Ectodermal cell (in vitro differentiated cells): ENCODE measurements around the gene SHROOM3.

Experiments
- H3K27ac ChIP-seq: 2 replicates; pipeline ENCODE4 v1.7.0; 2013; ENCODE audit warnings: mild to moderate bottlenecking, low read depth, low read length; ENCODE audit not compliant: insufficient read depth, poor library complexity, severe bottlenecking
- H3K27me3 ChIP-seq: 2 replicates; pipeline ENCODE4 v1.7.0; 2013; ENCODE audit warnings: mild to moderate bottlenecking, low read length; ENCODE audit not compliant: insufficient read depth, control insufficient read depth, poor library complexity, severe bottlenecking
- H3K36me3 ChIP-seq: one replicate; pipeline ENCODE4 v1.7.0; 2013; ENCODE audit warnings: low read length; ENCODE audit not compliant: control insufficient read depth, insufficient read depth
- H3K4me1 ChIP-seq: one replicate; pipeline ENCODE4 v1.7.0; 2013; ENCODE audit warnings: low read length; ENCODE audit not compliant: control insufficient read depth, insufficient read depth
- H3K4me3 ChIP-seq: 2 replicates; pipeline ENCODE4 v1.7.0; 2013; ENCODE audit warnings: low read depth, low read length, control low read depth; ENCODE audit not compliant: insufficient read depth
- H3K9me3 ChIP-seq: 2 replicates; pipeline ENCODE4 v1.7.0; 2013; ENCODE audit warnings: mild to moderate bottlenecking, low read length, moderate library complexity; ENCODE audit not compliant: control insufficient read depth
- WGBS, 2 experiments: methylation state at CpG; one replicate each; pipeline ENCODE4 v1.1.7; 2013; ENCODE audit warnings: missing lambda C conversion rate in 2 of 2; 5-methylcytosine and 5-hydroxymethylcytosine counted together

SHROOM3 gene

GRCh38 chr4:76790377-76790776 lies 355.3 kb downstream of the SHROOM3 start:
- Histone ChIP-seq H3K27me3 (no peaks in the 10 kb centered on the region), H3K27ac (no peak overlapping the region), H3K4me1 (no peaks in the 10 kb centered on the region), H3K36me3 (peaks cover 6% of the 10 kb centered on the region), H3K4me3 (no peak overlapping the region), H3K9me3 (no peaks in the 10 kb centered on the region)
- 100% methylated on average over 1 of the region's 1 CpG; no CpG with 5 or more reads in 1 of the 2 experiments for WGBS, 2 experiments

DNA sequence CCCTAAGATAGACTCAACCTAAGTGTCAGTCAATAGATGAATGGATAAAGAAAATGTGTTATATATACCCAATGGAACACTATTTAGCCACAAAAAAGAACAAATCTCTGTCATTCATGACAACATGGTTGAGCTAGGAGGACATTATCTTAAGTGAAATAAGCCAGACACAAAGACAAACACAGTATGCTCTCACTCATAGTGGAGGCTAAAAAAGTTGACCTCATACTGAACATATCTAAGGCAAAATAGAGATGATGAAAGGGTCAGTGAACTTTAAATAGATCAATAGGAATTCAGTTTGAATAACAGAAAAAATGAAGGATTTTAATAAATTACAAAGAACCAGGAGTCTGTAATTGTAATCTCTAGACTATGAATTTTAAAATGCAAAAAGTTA lies 356.4 kb downstream of the SHROOM3 start:
- H3K27me3 ChIP-seq: no peaks in the 10 kb centered on the region
- peaks cover 4% of the 10 kb centered on the region for H3K36me3 ChIP-seq
- no peaks in the 10 kb centered on the region for H3K9me3 ChIP-seq
- H3K27ac ChIP-seq: no peak overlapping the region
- no peak overlapping the region for H3K4me3 ChIP-seq
- H3K4me1 ChIP-seq: no peaks in the 10 kb centered on the region

- H3K36me3 ChIP-seq: no peaks in the 10 kb centered on the region
- no peak overlapping the region for H3K27ac ChIP-seq
- no peaks in the 10 kb centered on the region for H3K27me3 ChIP-seq
- H3K4me3 ChIP-seq: no peak overlapping the region
- H3K9me3 ChIP-seq: no peaks in the 10 kb centered on the region
- H3K4me1 ChIP-seq: no peaks in the 10 kb centered on the region
Observed at GRCh38 chr4:76792418-76792817, 357.4 kb downstream of the SHROOM3 start.

GRCh38 chr4:76795243-76795642 lies 360.2 kb downstream of the SHROOM3 start:
- Histone ChIP-seq H3K9me3 (no peaks in the 10 kb centered on the region), H3K27me3 (no peaks in the 10 kb centered on the region), H3K27ac (no peak overlapping the region), H3K4me1 (no peaks in the 10 kb centered on the region), H3K4me3 (no peak overlapping the region), H3K36me3 (no peaks in the 10 kb centered on the region)

DNA sequence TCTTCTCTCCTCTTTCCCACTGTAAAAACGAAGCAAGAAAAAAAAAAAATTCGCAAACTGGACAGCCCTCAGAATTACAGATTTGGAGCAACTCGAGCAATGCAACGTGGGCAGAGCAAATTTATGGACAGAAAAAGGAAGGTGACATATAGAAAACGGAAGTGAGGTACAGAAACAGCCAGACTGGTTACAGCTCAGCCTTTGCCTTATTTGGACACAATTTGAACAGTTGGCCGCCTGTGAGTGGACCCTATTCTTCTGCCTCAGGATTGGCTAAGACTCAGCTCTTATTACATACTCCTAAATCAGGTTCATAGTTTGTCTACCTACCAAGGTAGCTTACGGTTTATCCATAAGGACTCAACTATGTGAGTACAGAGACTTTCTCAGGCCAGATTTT lies 364.1 kb downstream of the SHROOM3 start:
- Histone ChIP-seq H3K36me3 (no peaks in the 10 kb centered on the region), H3K27me3 (peaks cover 15% of the 10 kb centered on the region), H3K27ac (no peak overlapping the region), H3K9me3 (no peaks in the 10 kb centered on the region), H3K4me3 (no peak overlapping the region), H3K4me1 (peaks cover 22% of the 10 kb centered on the region)
- WGBS, 2 experiments: 79 to 80% methylated on average over 7 of the region's 7 CpGs

GRCh38 chr4:76799718-76800117 lies 364.7 kb downstream of the SHROOM3 start:
- peaks cover 15% of the 10 kb centered on the region for H3K27me3 ChIP-seq
- no peak overlapping the region for H3K4me3 ChIP-seq
- H3K36me3 ChIP-seq: no peaks in the 10 kb centered on the region
- H3K4me1 ChIP-seq: peaks cover 26% of the 10 kb centered on the region
- no peak overlapping the region for H3K27ac ChIP-seq
- H3K9me3 ChIP-seq: no peaks in the 10 kb centered on the region

DNA sequence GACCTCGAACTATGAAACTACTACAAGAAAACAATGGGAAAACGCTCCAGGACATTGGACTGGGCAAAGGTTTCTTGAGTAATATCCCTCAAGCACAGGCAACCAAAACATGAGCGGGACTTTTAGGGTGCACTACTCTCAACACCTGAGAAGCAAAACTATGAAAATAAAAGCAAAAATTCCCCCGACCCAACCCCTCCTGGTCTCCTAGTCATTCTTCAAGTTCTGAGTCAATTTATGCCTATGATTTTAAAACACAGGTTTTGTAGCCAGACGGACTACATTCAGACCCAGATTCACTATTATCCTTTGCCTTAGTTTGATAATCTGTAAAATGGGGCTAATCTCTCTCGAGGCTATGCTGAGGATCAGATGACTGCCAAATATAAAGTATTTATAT lies 365.9 kb downstream of the SHROOM3 start:
- Histone ChIP-seq H3K4me1 (peaks cover 26% of the 10 kb centered on the region), H3K27me3 (peaks cover 15% of the 10 kb centered on the region), H3K4me3 (no peak overlapping the region), H3K27ac (no peak overlapping the region), H3K36me3 (no peaks in the 10 kb centered on the region), H3K9me3 (no peaks in the 10 kb centered on the region)
- WGBS, 2 experiments: 90 to 92% methylated on average over 5 to 6 of the region's 6 CpGs

DNA sequence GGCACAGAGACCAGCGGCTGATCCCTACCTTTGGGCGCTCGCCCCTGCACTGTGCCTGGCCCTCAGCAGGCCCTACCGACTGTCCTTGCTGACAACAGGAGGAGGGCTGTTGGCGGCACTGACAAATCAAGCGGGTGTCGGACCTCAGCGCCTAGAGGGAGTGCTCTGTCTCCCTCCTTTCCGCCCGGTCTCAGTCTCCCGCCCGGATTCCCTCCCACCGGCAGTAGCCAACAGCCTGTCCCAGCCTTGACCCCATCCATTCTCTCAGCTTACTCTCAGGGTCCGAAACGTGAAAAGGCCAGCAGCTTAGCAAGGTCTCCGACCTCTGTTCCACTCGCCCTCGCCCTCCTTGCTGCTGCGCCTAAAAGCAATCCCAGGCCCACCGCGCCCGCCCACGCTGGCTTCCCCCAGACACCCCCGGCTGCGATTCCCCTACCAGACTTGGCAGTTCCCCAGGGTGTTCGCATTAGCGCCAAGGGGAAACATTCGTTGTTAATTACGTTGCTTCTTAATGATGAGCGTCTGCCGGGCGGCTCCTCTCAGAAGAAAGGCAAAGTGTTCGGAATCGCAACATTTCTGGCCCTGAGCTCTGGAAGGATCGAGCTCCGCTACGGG lies 366.7 kb downstream of the SHROOM3 start:
- H3K4me3 ChIP-seq: no peak overlapping the region
- peaks cover 26% of the 10 kb centered on the region for H3K4me1 ChIP-seq
- peak overlapping the region; percentile 74 for H3K27ac ChIP-seq
- no peaks in the 10 kb centered on the region for H3K9me3 ChIP-seq
- H3K27me3 ChIP-seq: peaks cover 15% of the 10 kb centered on the region
- no peaks in the 10 kb centered on the region for H3K36me3 ChIP-seq
- 42 to 52% methylated on average over 37 of the region's 37 CpGs for WGBS, 2 experiments

GRCh38 chr4:76802236-76803021 lies 367.4 kb downstream of the SHROOM3 start:
- peak overlapping the region; percentile 4 for H3K4me3 ChIP-seq
- peak overlapping the region; percentile 74 for H3K27ac ChIP-seq
- 39 to 52% methylated on average over 16 to 20 of the region's 20 CpGs for WGBS, 2 experiments

DNA sequence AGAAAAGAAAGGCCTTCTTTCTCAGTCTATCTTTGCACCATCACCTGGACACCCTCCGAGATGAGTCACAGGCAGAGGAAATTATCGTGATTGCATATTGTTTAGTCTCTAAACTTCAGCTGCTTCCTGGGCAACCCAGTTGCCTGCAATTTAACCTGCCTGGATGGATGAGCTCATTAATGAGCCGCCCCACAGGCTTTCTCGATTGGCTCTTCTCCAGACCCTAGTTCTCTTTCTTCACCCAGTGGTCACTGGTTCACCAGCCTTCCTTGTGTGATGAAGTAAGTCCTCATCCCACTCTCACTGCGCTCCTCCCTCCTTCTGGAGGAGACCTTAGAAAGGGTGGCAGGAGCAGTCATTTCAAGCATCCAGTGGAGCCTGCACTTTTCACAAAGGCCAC lies 368.5 kb downstream of the SHROOM3 start:
- Histone ChIP-seq H3K27me3 (peaks cover 15% of the 10 kb centered on the region), H3K36me3 (no peaks in the 10 kb centered on the region), H3K4me1 (peaks cover 26% of the 10 kb centered on the region), H3K4me3 (no peak overlapping the region), H3K9me3 (no peaks in the 10 kb centered on the region), H3K27ac (no peak overlapping the region)
- 94 to 95% methylated on average over 5 of the region's 5 CpGs for WGBS, 2 experiments

More at GRCh38 chr4:76802236-76803021, 367.4 kb downstream of the SHROOM3 start:
- peaks cover 15% of the 10 kb centered on the region for H3K27me3 ChIP-seq
- no peaks in the 10 kb centered on the region for H3K36me3 ChIP-seq
- no peaks in the 10 kb centered on the region for H3K9me3 ChIP-seq
- peaks cover 26% of the 10 kb centered on the region for H3K4me1 ChIP-seq
